Stimulated activated naive CD8-positive, alpha-beta T cell treated with anti-CD3 and anti-CD28 coated beads, Interleukin-15, Interleukin-2, amounts not matched to agents 100 U/mL and 50 U/mL, for 24 hours (primary cell): ENCODE data around the gene FAM98B.
A peak's percentile ranks its signal among the peaks of the same experiment; 100 is the strongest.

Source experiments
- ATAC-seq: fragments of 150-1000 bp; cut with Tn5 transposase; one replicate; pipeline ENCODE4 v1.10.0; 2021
- DNase-seq: peaks from one replicate; pipeline ENCODE4 v3.0.0; 2021

The FAM98B gene

DNA sequence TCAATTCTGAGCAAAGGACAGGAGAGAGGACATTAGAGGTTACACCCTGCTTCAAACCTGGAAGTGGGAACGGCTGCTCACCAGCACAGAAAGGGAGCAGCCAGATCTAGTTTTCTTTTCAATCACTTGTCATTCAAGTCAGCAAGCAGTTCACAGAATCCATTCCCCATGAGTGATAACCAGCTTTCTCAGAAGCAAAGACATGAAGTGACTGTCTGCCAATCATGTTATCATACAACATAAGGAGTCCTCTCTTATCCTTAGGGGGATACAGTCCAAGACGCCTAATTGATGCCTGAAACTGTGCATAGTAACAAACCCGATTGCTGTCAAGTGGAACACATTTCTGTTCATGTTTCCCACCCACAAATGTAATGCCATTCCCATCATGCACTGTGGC is 54.7 kb downstream of the FAM98B start:
- DNase-seq (no peak), ATAC-seq (peak; percentile 48)

DNA sequence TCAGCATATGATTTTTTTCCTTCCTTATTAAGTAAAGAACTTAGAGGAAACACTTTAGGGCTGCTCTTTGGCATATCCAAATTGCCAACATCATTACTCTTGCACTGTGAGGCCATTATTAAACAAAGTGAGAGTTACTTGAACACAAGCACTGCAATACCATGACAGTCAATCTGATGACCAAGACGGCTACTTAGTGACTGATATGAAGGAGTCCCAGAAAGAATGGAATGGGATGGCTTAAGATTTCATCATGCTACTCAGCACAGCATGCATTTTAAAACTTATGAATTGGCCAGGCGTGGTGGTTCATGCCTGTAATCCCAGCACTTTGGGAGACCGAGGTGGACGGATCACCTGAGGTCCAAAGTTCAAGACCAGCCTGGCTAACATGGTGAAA is 55.2 kb downstream of the FAM98B start:
- DNase-seq (no peak), ATAC-seq (no peak)

DNA sequence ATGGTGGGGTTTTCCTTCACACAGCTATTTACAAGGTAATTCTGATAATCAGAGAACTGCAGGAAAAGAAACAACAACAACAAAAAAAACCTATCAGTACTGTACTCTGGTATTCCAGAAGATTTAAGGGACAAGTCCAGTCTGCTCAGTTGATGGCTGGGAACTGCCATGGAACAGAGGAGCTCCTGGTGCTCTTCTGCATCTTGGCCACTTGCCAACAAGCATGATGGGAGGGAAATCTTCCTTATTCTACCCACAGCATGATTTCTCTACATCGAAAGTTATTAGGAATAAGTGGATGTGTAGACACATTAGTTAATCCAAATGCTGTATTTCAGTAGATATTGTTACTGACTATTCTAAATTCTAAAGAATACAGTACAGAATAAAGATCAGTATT is 59.0 kb downstream of the FAM98B start:
- no peak for DNase-seq
- ATAC-seq: no peak

DNA sequence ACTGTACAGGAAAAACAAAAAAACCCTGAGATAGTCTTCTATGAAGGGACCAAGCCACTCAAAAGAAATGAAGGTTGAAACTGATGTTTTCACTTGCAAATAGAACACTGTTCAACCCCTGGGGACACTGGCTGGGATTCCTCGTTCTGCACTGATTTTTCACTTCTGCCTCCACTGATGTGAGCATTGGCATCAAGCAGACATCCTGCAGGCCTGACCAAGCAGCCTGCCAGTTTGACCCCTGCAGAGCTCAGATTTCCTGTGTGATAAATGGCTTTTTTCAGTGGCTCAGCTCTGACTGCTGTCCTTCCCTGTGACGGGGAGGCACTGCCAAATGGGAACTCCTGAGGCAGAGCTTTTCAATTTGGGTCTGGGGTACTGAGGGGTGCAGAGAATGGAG is 60.7 kb downstream of the FAM98B start:
- DNase-seq (no peak), ATAC-seq (no peak)

DNA sequence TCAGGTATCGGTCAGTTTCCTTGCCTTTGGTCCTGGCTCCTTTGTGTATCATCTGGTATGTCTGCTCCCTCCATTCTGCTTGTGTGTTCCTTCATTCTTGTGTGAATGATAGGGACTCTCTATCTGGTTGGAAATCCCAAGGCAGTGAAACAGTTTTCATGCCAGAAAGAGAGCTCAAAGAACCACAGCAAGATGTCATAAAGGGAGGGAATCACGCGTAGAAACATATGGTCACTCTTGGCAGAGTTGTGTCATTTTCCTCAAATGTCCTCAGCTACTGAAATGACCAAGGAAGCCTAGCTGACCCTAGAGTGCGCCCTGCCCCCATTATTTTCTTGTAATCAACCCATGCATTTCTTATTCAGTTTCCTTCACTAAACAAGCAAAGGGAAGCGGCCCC is 62.7 kb downstream of the FAM98B start:
- ATAC-seq: no peak

DNA sequence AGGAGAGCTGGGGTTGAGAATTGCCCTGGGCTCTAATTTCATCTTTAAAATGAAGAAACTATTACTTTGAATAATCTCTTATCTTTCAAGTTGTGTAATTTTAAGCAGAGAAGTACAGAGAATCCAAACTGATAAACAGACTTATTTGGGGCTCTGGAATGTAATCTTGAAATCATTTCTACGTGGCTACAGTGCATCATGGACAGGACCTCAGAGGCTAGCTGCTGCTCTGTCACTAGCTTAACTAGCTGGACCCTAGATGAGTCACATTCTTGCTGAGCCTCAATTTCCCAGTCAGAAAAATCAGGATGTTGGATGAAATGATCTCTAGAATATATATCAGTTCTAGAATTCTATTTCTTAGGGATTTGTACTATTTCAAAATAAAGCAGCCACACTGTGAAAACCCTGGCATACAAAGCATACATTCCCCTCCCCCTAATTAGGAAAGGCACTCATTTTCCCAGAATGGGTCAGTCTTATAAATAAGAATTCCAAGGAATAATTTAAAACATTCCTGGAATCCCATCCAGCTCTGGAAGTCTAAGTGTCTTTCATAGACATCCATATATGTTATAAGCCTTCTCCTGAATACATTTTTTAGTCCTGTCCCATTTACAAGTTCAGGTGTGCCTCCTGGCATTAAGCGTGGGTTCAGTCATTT is 63.5 kb downstream of the FAM98B start:
- ATAC-seq (no peak), DNase-seq (no peak)

More for the DNA sequence above, 62.7 kb downstream of the FAM98B start:
- no peak for DNase-seq

DNA sequence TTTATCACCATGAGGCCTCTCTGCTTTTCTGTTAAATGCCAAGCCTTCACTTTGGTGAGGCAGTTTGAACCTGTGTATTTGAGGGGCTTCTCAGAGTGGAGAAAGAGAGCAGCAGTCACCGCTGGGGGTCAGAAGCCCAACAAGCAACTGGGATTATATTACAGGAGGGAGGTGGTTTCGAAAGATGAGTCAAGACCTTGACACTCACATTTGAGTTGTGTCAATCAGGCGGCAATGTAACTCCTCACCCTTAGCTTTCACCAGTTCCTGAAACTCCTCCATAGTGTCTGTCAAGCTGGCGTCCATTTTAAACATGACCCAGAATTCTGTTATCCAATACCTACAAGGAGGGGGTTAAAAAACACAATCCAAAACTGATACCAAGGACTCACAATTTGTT is 64.2 kb downstream of the FAM98B start:
- no peak for DNase-seq
- no peak for ATAC-seq

DNA sequence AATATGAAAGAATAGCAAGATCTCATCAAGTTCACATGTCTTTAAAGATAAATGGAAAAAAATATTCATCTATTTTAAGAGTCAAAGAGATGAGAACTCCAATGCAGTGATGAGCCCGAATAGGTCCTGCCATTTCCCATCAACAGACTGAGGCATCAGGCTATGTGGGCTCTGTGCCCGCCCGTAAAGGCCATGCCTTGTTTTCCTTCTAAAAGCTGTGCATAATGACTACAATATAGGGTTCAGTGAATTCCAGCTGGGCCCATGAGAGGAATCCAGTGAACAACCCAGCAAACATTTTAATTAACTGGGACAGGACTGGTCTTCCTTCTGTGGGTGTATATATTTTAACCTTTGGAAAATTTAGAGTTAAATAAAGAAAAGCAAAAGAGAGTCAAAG is 66.1 kb downstream of the FAM98B start:
- DNase-seq: no peak
- no peak for ATAC-seq

DNA sequence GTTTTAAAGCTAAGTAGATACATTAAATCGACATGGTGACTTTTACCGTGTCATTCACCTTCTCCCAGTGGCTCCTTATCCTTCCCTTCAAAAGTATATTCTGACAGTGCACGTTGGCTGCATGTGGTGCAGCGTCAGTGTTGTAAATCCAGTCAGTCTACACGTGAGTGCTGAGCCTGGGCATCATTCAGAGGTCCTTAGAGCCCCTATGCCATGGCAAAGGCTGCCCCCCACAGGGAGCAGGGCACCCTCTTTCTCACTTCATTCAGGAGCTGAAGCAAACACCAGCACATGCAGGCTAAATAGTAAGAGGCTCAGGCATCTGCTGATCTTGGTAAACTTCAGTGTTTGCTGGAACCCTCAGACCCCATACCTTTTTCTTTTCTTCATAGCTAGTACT is 67.4 kb downstream of the FAM98B start:
- ATAC-seq (no peak), DNase-seq (no peak)

DNA sequence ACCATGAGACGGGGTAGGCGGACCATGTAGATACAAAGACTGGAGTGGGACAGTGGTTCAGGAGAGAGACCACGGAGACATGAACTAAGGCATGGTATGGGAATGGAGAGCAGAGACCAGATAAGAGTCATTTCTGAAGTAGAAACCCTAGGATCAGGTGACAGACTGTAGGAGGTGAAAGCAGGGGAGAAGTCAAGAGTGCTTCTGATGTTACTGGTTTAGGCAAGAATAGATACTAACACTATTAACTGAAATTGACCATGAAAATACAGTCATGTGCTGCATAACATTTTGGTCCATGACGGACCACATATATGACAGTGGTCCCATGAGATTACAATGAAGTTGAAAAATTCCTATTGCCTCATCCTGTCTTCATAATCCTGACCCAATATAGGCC is 69.0 kb downstream of the FAM98B start:
- DNase-seq: no peak

DNA sequence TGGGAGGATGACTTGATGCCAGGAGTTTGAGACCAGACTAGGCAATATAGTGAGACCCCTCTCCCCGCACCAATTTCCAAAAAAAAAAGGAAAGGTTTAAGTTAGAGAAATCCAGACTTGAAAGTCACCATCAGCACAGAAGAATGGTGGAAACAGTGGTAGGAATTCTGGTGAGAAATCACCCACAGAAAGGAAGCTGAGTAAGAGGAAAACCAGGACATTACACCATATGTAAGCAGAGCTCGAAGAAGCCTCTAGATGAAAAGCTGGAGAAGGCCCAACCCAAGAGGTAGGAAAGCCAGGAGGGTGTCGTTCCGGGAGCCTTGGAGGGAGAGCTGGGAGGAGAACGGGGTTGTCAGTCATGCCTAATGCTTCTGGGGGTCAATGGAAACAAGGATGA is 70.2 kb downstream of the FAM98B start:
- ATAC-seq (no peak), DNase-seq (no peak)

More for the DNA sequence above, 69.0 kb downstream of the FAM98B start:
- peak; percentile 48 for ATAC-seq

DNA sequence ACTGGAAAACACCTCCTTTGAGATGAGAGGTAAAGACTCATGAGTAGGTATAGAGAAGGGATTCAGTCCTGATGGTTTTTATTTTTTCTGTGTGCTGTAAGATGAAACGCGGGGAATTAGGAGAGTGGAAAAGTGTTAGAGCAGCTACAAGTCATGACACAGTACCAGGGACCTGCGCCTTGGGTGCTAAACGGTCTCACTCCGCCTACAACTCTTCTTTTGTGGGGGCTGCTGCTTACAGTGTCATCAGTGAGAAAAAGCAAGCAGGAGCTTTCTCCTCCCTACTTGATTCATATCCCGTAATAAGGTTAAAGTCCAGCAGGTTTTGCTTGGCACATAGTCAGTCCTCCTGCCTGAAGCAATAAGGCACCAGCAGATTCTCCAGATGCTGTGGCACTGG is 71.6 kb downstream of the FAM98B start:
- no peak for ATAC-seq
- no peak for DNase-seq

DNA sequence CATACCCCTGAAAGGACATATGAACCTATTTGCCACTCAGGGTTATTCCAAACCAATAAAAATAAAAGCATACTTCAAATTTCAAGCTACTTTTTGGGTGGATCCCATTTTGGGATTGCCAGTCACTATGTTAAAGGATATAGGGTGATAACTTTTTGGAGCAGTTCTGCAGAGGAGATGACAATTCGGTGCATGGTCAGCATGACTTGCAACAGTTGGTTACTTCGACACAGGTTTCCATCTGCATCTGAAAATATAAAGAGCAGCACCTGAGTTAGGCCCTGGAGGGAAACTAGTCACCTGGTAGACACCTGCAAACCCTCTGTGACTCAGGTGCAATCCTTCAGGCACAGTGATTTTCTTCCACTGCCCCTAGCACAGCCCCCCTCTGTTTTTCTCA is 72.2 kb downstream of the FAM98B start:
- DNase-seq: no peak
- ATAC-seq: no peak

DNA sequence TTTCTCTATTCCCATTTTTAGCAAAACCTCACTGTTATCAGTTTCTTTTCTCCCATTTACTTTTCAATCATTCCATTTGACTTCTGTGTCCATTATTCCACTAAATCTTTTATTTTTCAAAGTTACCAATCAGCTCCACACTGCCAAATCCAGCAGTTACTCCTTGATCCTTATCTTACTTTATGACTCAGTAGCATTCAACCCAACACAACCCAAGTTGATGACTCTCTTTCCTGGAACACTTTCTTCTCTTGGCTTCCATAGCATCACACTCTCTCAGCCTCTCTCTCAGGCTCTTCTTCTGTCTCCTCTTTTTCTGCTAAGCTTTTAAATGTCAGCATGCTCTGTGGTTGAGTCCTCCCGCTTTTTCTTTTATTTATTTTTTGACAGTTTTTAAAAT is 74.4 kb downstream of the FAM98B start:
- DNase-seq (no peak), ATAC-seq (no peak)

DNA sequence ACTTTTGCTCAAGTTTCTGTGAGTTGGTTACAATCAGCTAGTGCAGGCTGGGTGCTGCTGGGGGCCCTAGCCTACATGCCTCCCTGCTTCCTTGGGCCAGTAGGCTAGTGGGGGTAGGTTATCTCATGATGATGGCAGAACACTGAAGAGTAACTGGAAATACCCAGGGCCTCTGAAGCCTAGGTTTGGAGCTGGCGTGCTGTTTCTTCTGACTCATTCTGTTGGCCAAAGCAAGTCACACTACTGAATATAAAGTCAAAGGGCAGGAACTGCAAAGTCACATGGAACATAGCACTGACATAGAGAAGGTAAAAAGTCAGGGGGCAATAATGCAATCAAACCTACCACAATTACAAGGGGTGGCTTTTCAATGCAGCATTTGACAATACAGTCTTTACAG is 76.2 kb downstream of the FAM98B start:
- ATAC-seq: peak; percentile 89
- peak; percentile 46 for DNase-seq

DNA sequence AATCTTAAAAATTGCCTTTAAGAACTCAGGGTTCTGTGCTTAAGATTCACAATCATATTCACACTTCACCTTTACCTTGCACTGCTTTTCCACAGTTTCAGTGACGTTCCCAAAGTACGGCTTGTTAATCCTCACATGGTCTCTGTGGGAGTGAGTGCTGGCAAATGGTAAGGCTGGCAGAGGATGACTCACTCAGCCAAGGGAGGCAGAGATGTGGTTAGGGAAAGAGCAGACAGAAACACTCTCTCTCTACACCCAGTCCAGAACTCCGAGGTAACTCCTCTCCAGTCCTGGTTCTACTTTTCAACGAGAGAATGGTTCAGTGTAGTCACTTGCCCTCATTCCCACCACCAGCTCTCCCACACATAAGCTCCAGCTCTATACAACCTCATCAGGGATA is 77.6 kb downstream of the FAM98B start:
- ATAC-seq (no peak), DNase-seq (no peak)

DNA sequence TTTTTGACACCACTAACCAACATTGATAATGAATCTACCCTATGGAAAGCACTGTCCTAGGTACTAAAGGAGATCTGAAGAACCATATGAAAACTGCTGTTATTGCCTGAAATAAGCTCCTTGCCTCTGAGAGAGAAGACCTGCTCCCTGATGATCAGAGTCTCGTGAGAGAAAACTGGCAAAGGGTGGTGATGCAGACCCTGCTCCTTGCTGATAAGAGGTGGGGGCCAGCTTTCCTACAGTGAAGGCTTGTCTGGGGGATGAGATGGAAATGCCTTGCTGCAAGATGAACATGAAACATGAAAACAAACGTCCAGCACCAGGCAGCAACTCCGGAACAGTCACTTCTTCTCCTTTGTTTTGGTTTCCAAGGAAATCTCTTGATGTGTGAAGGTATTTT is 78.8 kb downstream of the FAM98B start:
- ATAC-seq (no peak), DNase-seq (no peak)

DNA sequence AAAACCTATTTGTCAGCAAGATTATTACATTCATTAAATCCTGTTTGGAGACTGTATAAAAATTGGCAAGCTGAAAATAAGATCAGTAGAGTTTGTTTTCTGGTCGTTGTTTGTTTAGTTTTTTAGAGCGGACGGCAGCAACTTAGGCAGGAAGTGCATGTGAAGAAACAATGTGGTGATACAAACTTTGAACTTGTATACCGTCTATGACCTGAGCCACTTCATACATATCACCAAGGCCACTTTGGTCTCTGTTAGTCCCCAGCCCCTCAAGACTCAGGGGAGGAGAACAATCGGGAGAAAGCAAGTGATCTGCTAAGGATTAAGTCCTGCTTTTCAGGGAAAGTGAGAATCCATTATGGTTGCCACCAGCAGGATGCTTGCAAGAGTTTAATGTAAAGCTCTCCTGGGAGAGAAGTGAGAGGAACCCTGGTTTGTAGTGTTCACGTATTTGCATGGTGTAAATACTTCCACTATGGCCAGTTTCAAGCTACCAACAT is 79.5 kb downstream of the FAM98B start:
- no peak for DNase-seq
- no peak for ATAC-seq

DNA sequence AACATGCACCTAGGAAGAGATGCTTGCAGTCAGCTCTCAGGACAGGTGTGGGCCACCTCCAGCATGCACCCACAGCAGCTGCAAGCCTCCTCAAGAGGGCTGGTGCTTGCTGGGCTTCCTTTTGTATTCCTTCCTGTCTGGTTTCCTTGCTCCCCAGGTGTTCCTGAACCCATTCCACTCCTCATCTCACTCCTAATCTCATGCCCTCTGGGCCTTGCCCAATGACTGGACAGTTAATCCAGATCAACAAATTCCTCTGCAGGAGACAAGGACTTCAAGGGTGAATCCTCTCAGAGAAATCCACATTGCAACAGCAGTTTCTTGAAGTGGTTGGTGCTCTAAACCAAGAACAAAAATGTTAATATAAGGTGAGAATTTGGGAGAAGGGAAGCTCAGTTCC is 80.0 kb downstream of the FAM98B start:
- no peak for ATAC-seq
- no peak for DNase-seq

DNA sequence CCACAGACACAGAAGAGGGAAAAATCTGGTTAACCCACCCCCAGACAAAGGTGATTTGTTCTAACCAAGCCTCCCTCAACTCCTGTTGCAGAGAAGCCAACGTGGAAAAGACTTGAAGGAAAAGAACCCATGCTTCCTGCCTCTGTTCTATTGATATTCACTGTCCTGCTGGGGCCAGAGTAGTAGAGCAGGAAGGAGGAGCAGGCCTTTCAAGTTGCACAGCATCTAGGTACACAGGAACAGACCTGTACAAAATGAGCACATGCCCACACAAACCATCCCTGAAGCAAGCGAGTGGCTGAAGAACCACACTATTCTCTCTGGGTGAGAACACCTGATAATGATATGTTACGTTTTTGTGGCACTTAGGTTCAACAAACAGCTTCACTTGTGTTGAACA is 80.8 kb downstream of the FAM98B start:
- no peak for DNase-seq
- no peak for ATAC-seq

DNA sequence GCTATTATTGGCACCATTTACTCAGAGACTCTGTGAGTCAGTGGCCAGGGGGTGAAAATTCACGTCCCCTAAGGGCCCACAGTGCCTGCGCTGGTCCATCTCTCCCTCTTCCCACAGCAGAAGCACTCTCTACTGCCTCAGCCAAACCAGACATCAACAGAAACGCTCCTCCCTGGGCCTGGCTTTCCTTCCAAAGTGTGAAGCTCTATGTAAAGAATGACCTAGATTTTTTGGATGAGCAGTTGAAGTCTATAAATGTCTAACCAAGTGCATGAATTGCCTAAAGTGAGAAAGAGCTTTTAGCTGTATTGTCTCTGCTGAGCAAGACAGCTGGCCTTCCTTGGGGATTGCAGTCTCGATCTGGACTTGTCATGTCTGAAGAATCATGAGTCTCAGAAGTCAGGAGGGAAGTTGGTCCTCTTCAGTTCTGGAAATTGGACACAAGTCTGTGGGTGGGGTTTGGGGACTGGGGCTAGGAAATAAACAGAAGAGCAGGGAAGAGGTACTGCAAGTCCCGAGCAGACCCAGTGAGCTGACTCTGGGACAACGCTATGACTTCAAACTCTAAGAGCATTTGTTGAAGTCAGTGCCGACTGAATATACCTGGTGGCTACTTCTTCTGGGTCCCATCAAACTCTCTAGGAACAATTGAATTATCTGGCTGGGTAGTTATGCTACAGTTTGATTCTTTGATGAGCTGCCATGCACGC is 81.7 kb downstream of the FAM98B start:
- DNase-seq (no peak), ATAC-seq (no peak)

DNA sequence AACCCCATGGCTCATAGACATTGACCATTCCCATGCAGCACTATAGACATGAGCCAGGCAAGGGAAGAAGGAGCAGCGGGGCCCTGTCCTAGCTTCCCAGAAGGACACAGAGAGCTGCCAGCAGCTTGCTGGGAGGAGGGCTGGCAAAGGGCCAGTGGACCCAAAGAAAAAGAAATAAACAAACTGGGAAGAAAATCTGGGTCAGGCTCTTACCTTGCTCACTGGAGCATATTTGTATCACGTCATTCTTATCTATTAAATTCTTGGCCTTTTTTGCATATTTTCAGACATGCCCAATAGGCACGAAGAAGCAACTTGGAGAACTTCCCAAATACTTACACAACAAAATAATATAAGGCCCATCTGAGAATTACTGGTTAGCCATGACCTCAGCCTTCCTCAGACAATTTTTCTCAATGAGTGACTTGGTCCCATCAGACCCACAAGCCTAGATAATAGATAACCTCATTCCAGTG is 82.3 kb downstream of the FAM98B start:
- DNase-seq (no peak), ATAC-seq (no peak)
